ENCODE measurements around the gene ERCC8. TPM values are rescaled to one million over a fixed set of nuclear protein-coding genes. Genes with fewer than 3 reads are reported as not detected.
A peak's percentile ranks its signal among the peaks of the same experiment; 100 is the strongest.

Gene ERCC8
- total RNA-seq, 2 donors from 2014 or later, result 7.0 to 10.5 TPM

DNA sequence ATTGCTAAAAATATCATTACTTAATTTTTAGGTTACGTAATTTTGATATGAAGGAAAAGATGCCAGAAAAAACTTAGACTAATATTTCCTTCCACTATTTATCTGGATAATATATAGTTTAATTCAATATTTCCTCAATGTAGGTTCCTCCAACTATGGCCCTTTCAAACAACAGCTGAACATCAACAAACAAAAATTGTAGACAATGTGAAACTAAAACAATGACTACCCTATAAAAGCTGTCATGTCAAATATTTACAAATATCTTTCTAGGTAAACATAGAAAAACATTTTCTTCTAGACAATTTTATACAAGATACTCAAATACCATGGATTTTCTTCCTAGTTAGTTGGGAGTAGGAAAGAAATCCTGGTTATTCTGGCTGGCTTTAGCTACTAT, 117.7 kb downstream of the ERCC8 start:
- no peak for ATAC-seq
- DNase-seq (ENCODE audit: low spot score in 2 of 2), result no peak
- no peaks in the 10 kb centered on the region for H3K9me3 Mint-ChIP-seq
- no peak overlapping the region for H3K27ac Mint-ChIP-seq
- no peaks in the 10 kb centered on the region for H3K36me3 Mint-ChIP-seq

DNA sequence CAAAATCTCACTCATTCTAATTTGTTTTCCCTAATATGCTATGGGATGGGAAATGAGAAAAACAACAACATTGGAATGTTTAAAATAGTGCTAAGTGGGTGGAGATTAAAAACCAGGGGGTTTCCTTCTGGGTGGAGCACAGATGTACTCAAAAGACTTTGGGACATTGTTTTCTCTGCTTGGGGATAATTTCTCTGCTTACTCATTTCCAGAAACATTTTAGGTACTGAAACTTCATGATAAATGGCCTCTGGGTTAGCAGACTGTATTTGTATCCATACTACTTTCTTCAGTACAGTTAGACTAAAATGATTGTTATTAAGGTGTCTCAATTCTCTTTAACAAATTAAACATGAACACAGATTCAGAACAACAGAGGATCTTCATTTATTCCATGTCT, 118.2 kb downstream of the ERCC8 start:
- Mint-ChIP-seq H3K27ac (no peak overlapping the region), H3K36me3 (no peaks in the 10 kb centered on the region), H3K9me3 (no peaks in the 10 kb centered on the region)
- no peak for DNase-seq (ENCODE audit: low spot score in 2 of 2)
- peak in 1 of 2 donors; percentile 22 for ATAC-seq

Other genes with a start within 250 kb of the ERCC8 start
- 10 to 100 TPM; 40.4 to 40.8 TPM for gene DEPDC1B, start 244.9 kb downstream of the ERCC8 start, total RNA-seq
- gene ELOVL7, start 100.8 kb downstream of the ERCC8 start, total RNA-seq, result 1 to 10 TPM in 1 of 2 donors, under 1 TPM in 1; 0.27 to 2.0 TPM
- 10 to 100 TPM; 18.4 to 30.5 TPM for gene NDUFAF2, start 135 bp upstream of the ERCC8 start, total RNA-seq
- 10 to 100 TPM; 45.2 to 66.8 TPM for gene SMIM15, start 217.4 kb upstream of the ERCC8 start, total RNA-seq